GM11168 (cell line): Measurements from ENCODE around the gene DGKG.

ENCODE experiments used
- in situ Hi-C: fragments of 300-500 bp; cut with MboI; formaldehyde crosslinking; loops from one replicate; pipeline ENCODE4 v1.12.0; 2022; ENCODE audit warnings: low sequenced_read_pairs; ENCODE audit not compliant: unreplicated experiment

The DGKG gene

GRCh38 chr3:186152361-186152798 lies 209.7 kb downstream of the DGKG start:
- in situ Hi-C loops: no loop called here

GRCh38 chr3:186151077-186151971 lies 210.7 kb downstream of the DGKG start:
- in situ Hi-C loops: no loop called here

GRCh38 chr3:186150041-186150830 lies 211.8 kb downstream of the DGKG start:
- in situ Hi-C loops: no loop called here

GRCh38 chr3:186149319-186149960 lies 212.6 kb downstream of the DGKG start:
- in situ Hi-C loops: no loop called here

- in situ Hi-C loops: no loop called here
Observed at GRCh38 chr3:186144257-186144656, 217.8 kb downstream of the DGKG start.

GRCh38 chr3:186143250-186143649 lies 218.8 kb downstream of the DGKG start:
- in situ Hi-C loops: no loop called here

- in situ Hi-C loops: no loop called here
Observed at GRCh38 chr3:186142393-186142932, 219.6 kb downstream of the DGKG start.

GRCh38 chr3:186141790-186142189 lies 220.2 kb downstream of the DGKG start:
- in situ Hi-C loops: no loop called here

- in situ Hi-C loops: no loop called here
Observed at GRCh38 chr3:186138272-186138981, 223.6 kb downstream of the DGKG start.

- in situ Hi-C loops: no loop called here
Observed at GRCh38 chr3:186137051-186137685, 224.9 kb downstream of the DGKG start.

GRCh38 chr3:186133980-186134379 lies 228.1 kb downstream of the DGKG start:
- in situ Hi-C loops: no loop called here

GRCh38 chr3:186132487-186132886 lies 229.5 kb downstream of the DGKG start:
- in situ Hi-C loops: no loop called here

- in situ Hi-C loops: no loop called here
Observed at GRCh38 chr3:186129206-186129605, 232.8 kb downstream of the DGKG start.

GRCh38 chr3:186128158-186128557 lies 233.9 kb downstream of the DGKG start:
- in situ Hi-C loops: no loop called here

- in situ Hi-C loops: no loop called here
Observed at GRCh38 chr3:186127463-186127862, 234.6 kb downstream of the DGKG start.

GRCh38 chr3:186125118-186125517 lies 236.9 kb downstream of the DGKG start:
- in situ Hi-C loops: no loop called here

- in situ Hi-C loops: no loop called here
Observed at GRCh38 chr3:186124592-186124991, 237.4 kb downstream of the DGKG start.

- in situ Hi-C loops: no loop called here
Observed at GRCh38 chr3:186123012-186123411, 239.0 kb downstream of the DGKG start.

GRCh38 chr3:186121968-186122367 lies 240.1 kb downstream of the DGKG start:
- in situ Hi-C loops: no loop called here
